HCT116 (cell line): ENCODE data around the gene GABPB2.

Source experiments
- CBX3 ChIP-seq: IDR thresholded peaks from 2 replicates; pipeline ENCODE4 v1.6.1; 2012; ENCODE audit warnings: low read depth
- CTCF ChIP-seq, 3 experiments: fragments of 200-600 bp in 1 of 3; sonication (generic) in 1 of 3; IDR thresholded peaks in 2 of 3; conservative IDR thresholded peaks in 1 of 3; 2 replicates each; pipeline ENCODE4 v1.5.1; 2012 to 2017; ENCODE audit warnings: low read depth in 2 of 3, low read length in 2 of 3, antibody characterized with exemption in 1 of 3, borderline replicate concordance in 1 of 3, control low read depth in 1 of 3, mild to moderate bottlenecking in 1 of 3, mixed read lengths in 1 of 3, mixed run types in 1 of 3, moderate library complexity in 1 of 3; ENCODE audit not compliant: insufficient read depth in 1 of 3
- EZH2 ChIP-seq: fragments of 200-600 bp; sonication (generic); IDR thresholded peaks from 2 replicates; pipeline ENCODE4 v1.6.1; 2017; ENCODE audit warnings: antibody characterized with exemption, mixed run types
- POLR2A ChIP-seq: IDR thresholded peaks from 2 replicates; pipeline ENCODE4 v1.7.0; 2011; ENCODE audit warnings: borderline replicate concordance; ENCODE audit not compliant: insufficient read depth, insufficient read length; ENCODE audit errors: extremely low read depth
- POLR2AphosphoS5 ChIP-seq: IDR thresholded peaks from 2 replicates; pipeline ENCODE4 v1.6.1; 2011; ENCODE audit warnings: mild to moderate bottlenecking, low read depth, low read length, moderate library complexity
- REST ChIP-seq: IDR thresholded peaks from 2 replicates; pipeline ENCODE4 v1.6.1; 2012; ENCODE audit warnings: low read depth
- SP1 ChIP-seq: IDR thresholded peaks from 2 replicates; pipeline ENCODE4 v1.6.1; 2012; ENCODE audit warnings: low read depth
- YY1 ChIP-seq: IDR thresholded peaks from 2 replicates; pipeline ENCODE4 v1.6.1; 2011; ENCODE audit warnings: low read length, low read depth, moderate library complexity, mild to moderate bottlenecking; ENCODE audit not compliant: insufficient replicate concordance; ENCODE audit errors: extremely low read depth
- ZBTB33 ChIP-seq: IDR thresholded peaks from 2 replicates; pipeline ENCODE4 v1.6.1; 2011; ENCODE audit warnings: mild to moderate bottlenecking, low read length, moderate library complexity; ENCODE audit not compliant: insufficient replicate concordance; ENCODE audit errors: extremely low read depth
- ZNF274 ChIP-seq: fragments of 200-500 bp; sonication (Bioruptor generic); IDR thresholded peaks from 2 replicates; pipeline ENCODE4 v1.6.1; 2014; ENCODE audit warnings: mild to moderate bottlenecking, low read depth, low read length, inconsistent platforms

- TF ChIP-seq ZNF274: no peak
- TF ChIP-seq CTCF (IDR thresholded peaks at IDR 0.05 in 2 of 3, conservative IDR thresholded peaks at IDR 0.05 in 1 of 3; ENCODE audit: borderline replicate concordance in 1 of 3, insufficient read depth in 1 of 3, low read depth in 2 of 3, low read length in 2 of 3): no peak
- no peak for TF ChIP-seq YY1
- TF ChIP-seq POLR2AphosphoS5: no peak
- no peak for TF ChIP-seq POLR2A
- no peak for TF ChIP-seq SP1
- no peak for TF ChIP-seq EZH2
- no peak for TF ChIP-seq CBX3
- TF ChIP-seq ZBTB33: no peak
- TF ChIP-seq REST: no peak
Measured at GRCh38 chr1:151134396-151134795, 63.8 kb downstream of the GABPB2 start.
